ENCODE data around the gene CDC40. TPM values are rescaled to one million over a fixed set of nuclear protein-coding genes. Genes with fewer than 3 reads are reported as not detected.

Gene CDC40
- total RNA-seq, 1 donor from 2014 or later: 17.9 TPM

DNA sequence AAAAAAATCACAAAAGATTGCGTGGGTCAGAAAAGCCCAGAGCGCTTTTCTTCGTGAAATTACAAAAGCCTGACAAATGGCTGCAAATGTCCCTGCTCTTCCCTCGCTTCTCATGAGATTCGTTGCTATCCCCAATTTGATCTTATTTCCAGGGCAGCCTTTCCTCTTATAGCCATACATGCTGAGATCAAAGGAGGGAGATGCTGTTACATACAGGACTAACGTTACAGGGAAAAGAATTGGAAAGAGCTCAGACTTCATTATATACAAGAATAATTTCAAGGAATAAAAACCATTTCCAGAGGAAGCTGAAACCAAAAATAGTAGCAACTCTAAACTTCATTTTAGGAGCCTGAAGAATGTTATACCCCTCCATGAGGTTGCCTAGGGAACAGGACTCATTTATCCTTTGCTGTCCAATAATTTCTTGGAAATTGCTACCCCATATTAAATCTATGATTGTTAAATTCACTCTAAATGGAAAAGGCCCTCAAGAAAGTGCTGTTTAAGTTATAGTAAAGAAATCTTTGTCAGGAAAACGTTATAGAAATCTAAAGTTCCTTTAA, 97.0 kb downstream of the CDC40 start:
- no peaks in the 10 kb centered on the region for H3K36me3 Mint-ChIP-seq (ENCODE audit: low read depth)
- H3K4me3 Mint-ChIP-seq: no peak overlapping the region
- TF ChIP-seq, protein P1, sequence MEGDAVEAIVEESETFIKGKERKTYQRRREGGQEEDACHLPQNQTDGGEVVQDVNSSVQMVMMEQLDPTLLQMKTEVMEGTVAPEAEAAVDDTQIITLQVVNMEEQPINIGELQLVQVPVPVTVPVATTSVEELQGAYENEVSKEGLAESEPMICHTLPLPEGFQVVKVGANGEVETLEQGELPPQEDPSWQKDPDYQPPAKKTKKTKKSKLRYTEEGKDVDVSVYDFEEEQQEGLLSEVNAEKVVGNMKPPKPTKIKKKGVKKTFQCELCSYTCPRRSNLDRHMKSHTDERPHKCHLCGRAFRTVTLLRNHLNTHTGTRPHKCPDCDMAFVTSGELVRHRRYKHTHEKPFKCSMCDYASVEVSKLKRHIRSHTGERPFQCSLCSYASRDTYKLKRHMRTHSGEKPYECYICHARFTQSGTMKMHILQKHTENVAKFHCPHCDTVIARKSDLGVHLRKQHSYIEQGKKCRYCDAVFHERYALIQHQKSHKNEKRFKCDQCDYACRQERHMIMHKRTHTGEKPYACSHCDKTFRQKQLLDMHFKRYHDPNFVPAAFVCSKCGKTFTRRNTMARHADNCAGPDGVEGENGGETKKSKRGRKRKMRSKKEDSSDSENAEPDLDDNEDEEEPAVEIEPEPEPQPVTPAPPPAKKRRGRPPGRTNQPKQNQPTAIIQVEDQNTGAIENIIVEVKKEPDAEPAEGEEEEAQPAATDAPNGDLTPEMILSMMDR (conservative IDR thresholded peaks at IDR 0.05): no peak
- H3K4me1 Mint-ChIP-seq: peaks cover 15% of the 10 kb centered on the region
- no peak for DNase-seq (ENCODE audit: low read depth, low spot score)
- peaks cover 15% of the 10 kb centered on the region for H3K9me3 Mint-ChIP-seq
- H3K27me3 Mint-ChIP-seq (ENCODE audit: low read depth): peaks cover 4% of the 10 kb centered on the region
- no peak overlapping the region for H3K27ac Mint-ChIP-seq (ENCODE audit: unreplicated experiment)

Other genes with a start within 250 kb of the CDC40 start
- not detected in 2 replicates for gene GPR6, start 202.1 kb upstream of the CDC40 start, total RNA-seq
- 48.9 and 51.6 TPM in 2 replicates for gene WASF1, start 757 bp upstream of the CDC40 start, total RNA-seq
- gene METTL24, start 177.9 kb downstream of the CDC40 start, total RNA-seq: 3.6 and 4.7 TPM in 2 replicates
- gene DDO, start 235.1 kb downstream of the CDC40 start, total RNA-seq: not detected in 2 replicates